Measurements from ENCODE around the gene MGA. TPM values are rescaled to one million over a fixed set of nuclear protein-coding genes. Genes with fewer than 3 reads are reported as not detected.

MGA gene
- total and polyA plus RNA-seq, 2 experiments from 2014 or later = 42.6 to 58.9 TPM

DNA sequence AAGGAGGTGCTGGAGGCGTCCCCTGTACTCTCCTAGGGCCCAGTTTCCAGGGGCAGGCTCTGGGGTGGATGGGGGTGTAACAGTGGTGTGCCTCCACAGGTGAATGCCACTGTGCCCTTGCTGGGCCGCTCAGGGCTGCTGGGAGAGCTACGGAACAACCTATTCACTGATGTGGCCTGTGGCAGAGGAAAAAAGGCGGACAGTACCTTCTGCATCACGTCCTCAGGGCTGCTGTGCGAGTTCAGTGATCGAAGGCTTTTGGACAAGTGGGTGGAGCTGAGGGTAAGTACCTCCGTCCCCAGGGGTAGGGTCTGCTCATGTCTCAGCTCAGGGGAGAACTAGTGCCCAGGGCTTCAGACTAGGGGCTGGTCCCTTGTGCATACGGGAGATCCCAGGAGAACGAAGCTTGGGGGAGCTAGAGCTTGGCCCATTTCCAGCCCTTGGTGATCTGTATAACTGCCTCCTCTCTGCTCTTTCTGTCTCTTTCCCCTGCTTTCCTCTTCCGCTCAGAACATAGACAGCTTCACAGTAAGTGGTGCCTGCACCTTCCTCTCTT, 152.7 kb downstream of the MGA start:
- H3K4me2 ChIP-seq = no peak overlapping the region
- no peaks in the 10 kb centered on the region for H3K4me1 ChIP-seq (ENCODE audit: insufficient read depth)
- H4K20me1 ChIP-seq (replicated peaks; ENCODE audit: insufficient read depth) = no peaks in the 10 kb centered on the region
- H3K9me2 ChIP-seq (ENCODE audit: insufficient read depth) = no peaks in the 10 kb centered on the region
- Mint-ChIP-seq H3K9me3 (no peaks in the 10 kb centered on the region; the same call in 2 of the 3 replicates), H3K36me3 (ENCODE audit: low read depth) (no peaks in the 10 kb centered on the region; the same call in 2 of the 3 replicates), H3K27ac (no peak overlapping the region; the same call in 1 of the 2 replicates), H3K27me3 (ENCODE audit: insufficient read depth, low read depth, poor library complexity) (peaks cover 4% of the 10 kb centered on the region), H3K4me1 (peaks cover 9% of the 10 kb centered on the region; the same call in 2 of the 3 replicates), H3K4me3 (no peak overlapping the region)
- no peak overlapping the region for H2AFZ ChIP-seq
- no peaks in the 10 kb centered on the region for H3F3A ChIP-seq (replicated peaks; ENCODE audit: low read depth)
- H3K4me3 ChIP-seq = no peak overlapping the region
- H3K36me3 ChIP-seq (ENCODE audit: insufficient read depth) = no peaks in the 10 kb centered on the region
- H3K27ac ChIP-seq (ENCODE audit: low read depth) = no peak overlapping the region
- no peak for DNase-seq (ENCODE audit: low spot score)
- no peaks in the 10 kb centered on the region for H3K27me3 ChIP-seq (ENCODE audit: insufficient read depth)
- ATAC-seq = no peak
- TF ChIP-seq, protein P1, sequence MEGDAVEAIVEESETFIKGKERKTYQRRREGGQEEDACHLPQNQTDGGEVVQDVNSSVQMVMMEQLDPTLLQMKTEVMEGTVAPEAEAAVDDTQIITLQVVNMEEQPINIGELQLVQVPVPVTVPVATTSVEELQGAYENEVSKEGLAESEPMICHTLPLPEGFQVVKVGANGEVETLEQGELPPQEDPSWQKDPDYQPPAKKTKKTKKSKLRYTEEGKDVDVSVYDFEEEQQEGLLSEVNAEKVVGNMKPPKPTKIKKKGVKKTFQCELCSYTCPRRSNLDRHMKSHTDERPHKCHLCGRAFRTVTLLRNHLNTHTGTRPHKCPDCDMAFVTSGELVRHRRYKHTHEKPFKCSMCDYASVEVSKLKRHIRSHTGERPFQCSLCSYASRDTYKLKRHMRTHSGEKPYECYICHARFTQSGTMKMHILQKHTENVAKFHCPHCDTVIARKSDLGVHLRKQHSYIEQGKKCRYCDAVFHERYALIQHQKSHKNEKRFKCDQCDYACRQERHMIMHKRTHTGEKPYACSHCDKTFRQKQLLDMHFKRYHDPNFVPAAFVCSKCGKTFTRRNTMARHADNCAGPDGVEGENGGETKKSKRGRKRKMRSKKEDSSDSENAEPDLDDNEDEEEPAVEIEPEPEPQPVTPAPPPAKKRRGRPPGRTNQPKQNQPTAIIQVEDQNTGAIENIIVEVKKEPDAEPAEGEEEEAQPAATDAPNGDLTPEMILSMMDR (conservative IDR thresholded peaks at IDR 0.05; ENCODE audit: low read depth in 2 of 2) = no peak
- TF ChIP-seq JUNB (IDR thresholded peaks at IDR 0.05; ENCODE audit: unreplicated experiment) (no peak), ZNF114 (CRISPR knock-in tag; IDR thresholded peaks at IDR 0.05) (no peak), REST (IDR thresholded peaks at IDR 0.05; ENCODE audit: unreplicated experiment) (no peak), EZH2 (IDR thresholded peaks at IDR 0.05; ENCODE audit: low read depth, unreplicated experiment) (no peak), CREB1 (CRISPR knock-in tag; IDR thresholded peaks at IDR 0.05; ENCODE audit: low read depth) (no peak), EZH2phosphoT487 (IDR thresholded peaks at IDR 0.05; ENCODE audit: unreplicated experiment) (no peak), STAT1 (IDR thresholded peaks at IDR 0.05; ENCODE audit: unreplicated experiment) (no peak), ZNF331 (CRISPR knock-in tag; IDR thresholded peaks at IDR 0.05; ENCODE audit: low read depth) (no peak), POLR2AphosphoS5 (IDR thresholded peaks at IDR 0.05; ENCODE audit: low read depth) (no peak), NANOG (IDR thresholded peaks at IDR 0.05; ENCODE audit: borderline replicate concordance) (no peak), ZNF462 (CRISPR knock-in tag; IDR thresholded peaks at IDR 0.05) (no peak)
- TF ChIP-seq, protein P2, sequence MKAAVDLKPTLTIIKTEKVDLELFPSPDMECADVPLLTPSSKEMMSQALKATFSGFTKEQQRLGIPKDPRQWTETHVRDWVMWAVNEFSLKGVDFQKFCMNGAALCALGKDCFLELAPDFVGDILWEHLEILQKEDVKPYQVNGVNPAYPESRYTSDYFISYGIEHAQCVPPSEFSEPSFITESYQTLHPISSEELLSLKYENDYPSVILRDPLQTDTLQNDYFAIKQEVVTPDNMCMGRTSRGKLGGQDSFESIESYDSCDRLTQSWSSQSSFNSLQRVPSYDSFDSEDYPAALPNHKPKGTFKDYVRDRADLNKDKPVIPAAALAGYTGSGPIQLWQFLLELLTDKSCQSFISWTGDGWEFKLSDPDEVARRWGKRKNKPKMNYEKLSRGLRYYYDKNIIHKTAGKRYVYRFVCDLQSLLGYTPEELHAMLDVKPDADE (IDR thresholded peaks at IDR 0.05) = no peak
- H3K79me2 ChIP-seq (replicated peaks; ENCODE audit: insufficient read depth) = no peaks in the 10 kb centered on the region
